Activated CD4-positive, alpha-beta T cell treated with anti-CD3 and anti-CD28 coated beads, Interleukin-2, amount 10 ng/mL, durations not matched to agents 24 days and 14 days (primary cell): ENCODE data around the gene SYT5. TPM values are rescaled to one million over a fixed set of nuclear protein-coding genes. Genes with fewer than 3 reads are reported as not detected.
"Not testable (repeated sequence)": the region's sequence is repeated elsewhere in the genome, so short reads cannot be mapped to it uniquely, and the experiment has no call there.

Source experiments
- DNase-seq: peaks from one replicate; pipeline ENCODE4 v3.0.0; 2022
- H3K27ac Mint-ChIP-seq: one replicate; pipeline ENCODE4 v1.8.0; 2022; ENCODE audit warnings: mild to moderate bottlenecking, mixed read lengths
- H3K27me3 Mint-ChIP-seq: one replicate; pipeline ENCODE4 v1.8.0; 2022; ENCODE audit warnings: mixed read lengths
- H3K36me3 Mint-ChIP-seq: one replicate; pipeline ENCODE4 v1.8.0; 2022; ENCODE audit warnings: low read depth, mild to moderate bottlenecking, mixed read lengths
- H3K4me1 Mint-ChIP-seq: one replicate; pipeline ENCODE4 v1.8.0; 2021; ENCODE audit warnings: mixed read lengths
- H3K4me3 Mint-ChIP-seq: one replicate; pipeline ENCODE4 v1.8.0; 2022; ENCODE audit warnings: mild to moderate bottlenecking, moderate library complexity, mixed read lengths
- H3K9me3 Mint-ChIP-seq: one replicate; pipeline ENCODE4 v1.8.0; 2021; ENCODE audit warnings: mixed read lengths
- intact Hi-C: fragments of 100-400 bp; cut with micrococcal nuclease; formaldehyde crosslinking; loops from one replicate; pipeline ENCODE4 v1.15.1; 2023
- total RNA-seq: library from RNA; stranded (reverse); gene quantifications from 2 replicates; pipeline ENCODE4 v1.2.3, GENCODE V29; 2022

The SYT5 gene
- total RNA-seq, 1 donor from 2014 or later: not detected

DNA sequence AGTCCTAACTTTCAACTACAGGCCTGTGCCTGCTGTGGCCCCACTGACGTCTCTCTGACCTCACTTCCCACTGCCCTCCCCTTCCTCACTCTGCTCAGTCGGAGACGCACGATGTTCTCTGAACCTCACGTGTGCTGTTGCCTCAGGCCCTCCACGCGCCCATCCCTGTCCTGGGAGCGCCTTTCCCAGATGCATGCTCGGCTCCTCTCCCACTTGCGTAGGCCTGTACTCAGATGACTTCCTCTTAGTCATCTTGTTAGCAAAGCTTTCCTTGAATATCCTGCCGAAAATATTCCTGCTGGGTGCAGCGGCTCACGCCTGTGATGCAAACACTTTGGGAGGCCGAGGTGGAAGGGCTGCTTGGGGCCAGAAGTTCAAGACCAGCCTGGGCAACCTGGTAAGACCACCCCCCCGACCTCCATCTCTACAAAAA lies 9.3 kb upstream of the SYT5 start:
- Mint-ChIP-seq H3K27me3 (peaks cover 2% of the 10 kb centered on the region), H3K27ac (no peak overlapping the region), H3K36me3 (no peaks in the 10 kb centered on the region)

DNA sequence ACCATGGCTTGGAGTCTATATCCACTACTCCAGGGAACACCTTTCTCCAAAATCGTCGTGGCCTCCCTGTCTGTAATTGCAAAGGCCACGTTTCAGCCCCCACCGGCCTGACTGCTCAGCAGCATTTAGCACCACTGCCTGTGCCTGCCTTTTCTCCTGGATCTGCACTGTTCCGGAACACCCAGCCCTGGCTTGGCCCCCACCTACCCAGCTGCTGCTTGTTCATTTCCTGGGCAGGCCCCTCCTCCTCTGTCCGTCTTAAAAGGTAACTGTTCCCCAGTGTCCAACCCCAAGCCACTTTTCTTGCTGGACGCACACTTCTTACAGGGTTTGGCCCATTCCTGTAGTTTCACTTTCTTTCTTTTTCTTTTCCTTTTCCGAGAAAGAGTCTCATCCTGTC lies 8.5 kb upstream of the SYT5 start:
- H3K4me3 Mint-ChIP-seq: peak overlapping the region; percentile 42
- peaks cover 10% of the 10 kb centered on the region for H3K4me1 Mint-ChIP-seq
- H3K36me3 Mint-ChIP-seq: no peaks in the 10 kb centered on the region
- DNase-seq: no peak
- intact Hi-C loops: no loop called here
- peak overlapping the region; percentile 30 for H3K27ac Mint-ChIP-seq
- H3K27me3 Mint-ChIP-seq: peaks cover 2% of the 10 kb centered on the region
- H3K9me3 Mint-ChIP-seq: no peaks in the 10 kb centered on the region

More for the DNA sequence above, 9.3 kb upstream of the SYT5 start:
- Mint-ChIP-seq H3K9me3 (no peaks in the 10 kb centered on the region), H3K4me3 (no peak overlapping the region), H3K4me1 (peaks cover 8% of the 10 kb centered on the region)
- intact Hi-C loops: no loop called here
- DNase-seq: no peak

DNA sequence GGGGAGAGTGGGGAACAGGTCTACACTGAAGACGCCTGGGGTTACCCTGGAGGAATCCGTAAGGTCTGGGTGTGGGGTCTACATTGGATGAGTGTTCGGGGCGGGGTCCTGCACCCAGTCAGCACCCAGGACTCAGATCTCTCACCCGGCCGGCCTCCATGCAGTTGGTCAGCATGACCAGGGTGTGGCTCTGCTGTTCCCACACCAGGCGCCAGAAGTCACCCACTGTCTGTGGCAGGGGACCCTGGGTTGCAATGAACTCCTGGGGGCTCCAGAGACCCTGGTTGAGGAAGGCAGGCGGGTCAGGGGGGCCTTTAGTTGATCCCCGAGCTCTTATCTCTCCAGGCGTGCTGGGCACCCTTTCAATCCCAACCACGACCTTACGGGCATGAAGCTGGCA lies 6.0 kb upstream of the SYT5 start:
- peaks cover 7% of the 10 kb centered on the region for H3K27me3 Mint-ChIP-seq
- peaks cover 10% of the 10 kb centered on the region for H3K4me1 Mint-ChIP-seq
- no peaks in the 10 kb centered on the region for H3K9me3 Mint-ChIP-seq
- no peak overlapping the region for H3K27ac Mint-ChIP-seq
- DNase-seq: no peak
- intact Hi-C loops: no loop called here
- H3K36me3 Mint-ChIP-seq: no peaks in the 10 kb centered on the region
- H3K4me3 Mint-ChIP-seq: no peak overlapping the region

GRCh38 chr19:55181740-55182139 lies 1.7 kb upstream of the SYT5 start:
- intact Hi-C loops: no loop called here
- H3K36me3 Mint-ChIP-seq: no peaks in the 10 kb centered on the region
- no peaks in the 10 kb centered on the region for H3K9me3 Mint-ChIP-seq
- no peak overlapping the region for H3K4me3 Mint-ChIP-seq
- H3K27ac Mint-ChIP-seq: no peak overlapping the region
- peaks cover 17% of the 10 kb centered on the region for H3K4me1 Mint-ChIP-seq
- no peak for DNase-seq
- H3K27me3 Mint-ChIP-seq: peaks cover 31% of the 10 kb centered on the region

DNA sequence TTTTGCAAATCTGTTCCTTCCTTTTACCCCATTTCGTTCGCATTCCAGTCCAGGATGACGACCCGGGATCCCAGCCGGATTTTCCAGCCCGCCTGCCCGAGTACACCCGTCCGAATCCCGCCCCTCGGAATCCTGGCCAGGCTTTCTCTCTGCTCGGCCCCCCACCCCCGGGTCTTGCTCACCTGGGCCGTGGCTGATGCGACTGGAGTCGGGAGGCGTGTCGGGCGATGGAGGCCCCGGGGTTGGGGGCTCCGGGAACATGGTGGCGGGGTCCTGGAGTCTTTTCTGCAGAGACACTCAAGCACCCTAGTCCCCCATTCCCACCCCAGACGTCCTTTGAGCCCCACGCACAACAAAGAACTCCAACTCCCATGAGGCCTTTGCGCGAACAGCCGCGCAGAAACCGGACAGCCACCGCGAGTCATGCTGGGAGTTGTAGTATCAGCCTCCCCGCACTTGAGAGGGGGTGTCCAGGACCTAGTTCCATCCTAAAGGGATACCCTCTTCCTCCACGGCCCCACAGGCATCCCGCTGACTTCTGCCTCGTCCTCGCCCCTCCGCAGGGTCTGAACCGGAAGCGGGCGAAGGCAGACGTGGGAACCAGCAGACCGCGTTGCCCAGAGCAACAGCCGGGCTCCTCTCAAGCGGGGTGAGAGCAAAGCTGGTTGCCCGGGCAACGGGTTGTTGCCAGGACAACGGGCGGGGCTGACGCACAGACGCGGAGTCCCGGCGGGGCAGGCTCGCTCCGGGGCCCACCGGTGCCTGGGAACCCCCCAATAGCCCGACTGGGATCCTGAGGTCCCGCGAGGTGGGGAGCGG lies 1.1 kb downstream of the SYT5 start:
- peaks cover 50% of the 10 kb centered on the region for H3K27me3 Mint-ChIP-seq
- no peaks in the 10 kb centered on the region for H3K36me3 Mint-ChIP-seq
- H3K4me3 Mint-ChIP-seq: peak overlapping the region; percentile 79
- peaks cover 20% of the 10 kb centered on the region for H3K4me1 Mint-ChIP-seq
- intact Hi-C loops: loop anchor here (1.0 kb wide), 1 partner anchor 13 kb away; the partner anchor contains the start of gene DNAAF3
- DNase-seq: peak; percentile 98
- H3K27ac Mint-ChIP-seq: peak overlapping the region; percentile 63
- peaks cover 6% of the 10 kb centered on the region for H3K9me3 Mint-ChIP-seq

DNA sequence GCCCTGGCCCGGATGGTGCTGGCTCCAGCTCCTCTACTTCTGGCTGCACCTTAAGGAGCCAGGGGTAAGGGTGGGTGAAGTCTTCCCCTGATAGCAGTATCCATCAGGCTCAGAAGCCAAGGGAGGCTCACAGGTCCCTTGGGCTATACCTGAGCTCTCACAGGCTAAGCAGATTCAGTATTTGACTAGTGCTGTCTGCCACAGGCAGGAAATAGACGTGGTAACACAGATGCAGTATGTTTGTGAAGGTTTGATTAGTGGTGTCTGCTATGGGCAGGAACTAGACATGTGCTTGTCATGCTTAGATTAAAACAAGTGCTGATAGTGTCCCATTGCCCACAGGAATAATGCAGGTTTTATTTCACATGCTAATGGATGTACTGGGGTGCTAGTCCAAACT lies 4.0 kb downstream of the SYT5 start:
- Mint-ChIP-seq H3K27ac (no peak overlapping the region), H3K36me3 (no peaks in the 10 kb centered on the region), H3K4me1 (peaks cover 24% of the 10 kb centered on the region), H3K27me3 (peaks cover 68% of the 10 kb centered on the region), H3K9me3 (peaks cover 6% of the 10 kb centered on the region), H3K4me3 (no peak overlapping the region)
- intact Hi-C loops: no loop called here
- peak; percentile 63 for DNase-seq

GRCh38 chr19:55175117-55175867 lies 4.8 kb downstream of the SYT5 start:
- no peak for DNase-seq
- Mint-ChIP-seq H3K27me3 (peaks cover 66% of the 10 kb centered on the region), H3K27ac (no peak overlapping the region), H3K4me1 (peaks cover 23% of the 10 kb centered on the region), H3K4me3 (no peak overlapping the region), H3K9me3 (peaks cover 6% of the 10 kb centered on the region), H3K36me3 (no peaks in the 10 kb centered on the region)
- intact Hi-C loops: no loop called here

GRCh38 chr19:55174425-55175116 lies 5.5 kb downstream of the SYT5 start:
- Mint-ChIP-seq H3K27me3 (peaks cover 65% of the 10 kb centered on the region), H3K4me3 (peak overlapping the region; percentile 76), H3K36me3 (no peaks in the 10 kb centered on the region), H3K9me3 (peaks cover 6% of the 10 kb centered on the region), H3K4me1 (peaks cover 18% of the 10 kb centered on the region), H3K27ac (no peak overlapping the region)
- intact Hi-C loops: no loop called here
- no peak for DNase-seq

DNA sequence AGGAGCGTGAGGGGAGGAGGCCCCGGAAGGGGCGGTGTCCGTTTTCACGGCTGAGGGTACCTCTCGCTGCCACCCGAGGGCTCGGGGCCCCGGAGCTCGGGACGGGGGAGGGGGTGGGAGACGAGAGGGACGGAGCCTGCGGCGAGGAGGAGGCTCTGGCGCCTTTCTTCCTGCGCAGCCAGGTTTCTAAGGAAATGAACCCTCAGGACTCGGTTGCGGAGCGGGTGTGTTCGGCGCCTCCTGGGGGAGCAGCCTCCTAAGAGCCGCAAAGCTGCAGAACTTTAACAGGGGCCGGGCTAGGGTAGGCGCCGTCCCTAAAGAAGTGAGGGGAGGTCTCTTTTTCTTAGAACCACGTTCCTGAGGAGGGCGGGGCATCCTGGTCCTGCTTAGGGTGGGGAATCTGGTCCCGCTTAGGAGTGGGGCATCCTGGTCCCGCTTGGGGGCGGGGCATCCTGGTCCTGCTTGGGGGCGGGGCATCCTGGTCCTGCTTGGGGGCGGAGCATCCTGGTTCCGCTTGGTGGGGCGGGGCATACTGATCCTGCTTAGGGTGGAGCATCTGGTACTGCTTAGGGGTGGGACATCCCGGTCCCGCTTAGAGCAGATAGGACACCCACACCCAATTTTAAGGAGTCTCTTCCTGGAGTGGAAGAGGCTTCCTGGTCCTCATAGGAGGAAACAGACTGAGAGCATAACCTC lies 6.2 kb downstream of the SYT5 start:
- no peak overlapping the region for H3K27ac Mint-ChIP-seq
- peak overlapping the region; percentile 76 for H3K4me3 Mint-ChIP-seq
- H3K27me3 Mint-ChIP-seq: peaks cover 67% of the 10 kb centered on the region
- peak; percentile 87 for DNase-seq
- H3K4me1 Mint-ChIP-seq: peaks cover 15% of the 10 kb centered on the region
- intact Hi-C loops: no loop called here
- peaks cover 6% of the 10 kb centered on the region for H3K9me3 Mint-ChIP-seq
- H3K36me3 Mint-ChIP-seq: no peaks in the 10 kb centered on the region

DNA sequence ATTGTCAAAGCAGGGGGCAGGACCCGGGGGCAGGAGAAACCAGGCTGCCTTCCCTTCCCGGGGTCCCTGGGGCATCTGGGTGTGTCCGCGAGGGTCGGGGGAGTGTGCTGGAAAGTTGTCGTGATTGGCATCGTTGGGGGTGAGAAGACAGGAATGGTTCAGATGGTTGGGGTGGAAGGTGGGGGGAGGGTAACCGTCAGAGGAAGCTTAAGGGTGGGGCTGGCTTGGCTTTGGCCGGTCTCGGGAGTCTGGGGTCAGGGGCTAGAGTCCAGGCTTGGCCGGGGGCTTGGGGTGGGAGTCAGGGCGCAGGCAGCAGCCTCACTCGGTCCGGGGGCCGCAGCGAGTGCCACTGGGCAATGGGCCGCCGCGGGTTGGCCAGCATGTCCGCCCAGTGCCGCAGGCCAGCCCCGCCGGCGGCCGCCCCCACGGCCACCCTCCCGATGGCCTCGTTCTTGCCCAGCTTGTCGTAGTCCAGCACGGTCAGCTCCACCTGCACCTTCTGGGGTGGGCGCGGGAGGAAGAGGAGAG lies 6.8 kb downstream of the SYT5 start:
- intact Hi-C loops: no loop called here
- no peak overlapping the region for H3K27ac Mint-ChIP-seq

DNA sequence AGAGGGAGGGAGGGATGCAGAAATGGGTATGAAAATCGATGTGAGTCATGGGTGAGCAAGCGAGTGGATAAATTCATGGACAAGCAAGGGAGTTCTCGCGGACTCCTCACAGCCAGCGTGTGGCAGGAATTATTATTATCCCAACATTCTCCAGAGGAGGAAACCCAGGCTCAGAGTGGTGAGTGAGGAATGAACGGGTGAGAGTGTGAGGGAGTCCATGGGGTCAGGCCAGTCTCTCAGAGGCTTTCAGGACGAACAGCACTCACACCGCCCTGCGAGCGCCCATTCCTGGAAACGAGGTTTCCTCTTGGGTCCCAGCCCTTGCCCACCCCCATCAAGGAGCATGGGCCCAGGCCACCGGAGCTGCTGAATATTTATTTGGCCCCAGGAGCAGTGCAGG lies 7.3 kb downstream of the SYT5 start:
- DNase-seq: no peak
- peaks cover 6% of the 10 kb centered on the region for H3K9me3 Mint-ChIP-seq
- peak overlapping the region; percentile 70 for H3K4me3 Mint-ChIP-seq
- H3K27me3 Mint-ChIP-seq: peaks cover 64% of the 10 kb centered on the region
- H3K27ac Mint-ChIP-seq: no peak overlapping the region
- no peaks in the 10 kb centered on the region for H3K36me3 Mint-ChIP-seq
- intact Hi-C loops: no loop called here
- peaks cover 13% of the 10 kb centered on the region for H3K4me1 Mint-ChIP-seq

More for the DNA sequence above, 6.8 kb downstream of the SYT5 start:
- Mint-ChIP-seq H3K9me3 (peaks cover 6% of the 10 kb centered on the region), H3K4me1 (peaks cover 15% of the 10 kb centered on the region), H3K36me3 (no peaks in the 10 kb centered on the region), H3K4me3 (peak overlapping the region; percentile 76), H3K27me3 (peaks cover 65% of the 10 kb centered on the region)
- DNase-seq: no peak

DNA sequence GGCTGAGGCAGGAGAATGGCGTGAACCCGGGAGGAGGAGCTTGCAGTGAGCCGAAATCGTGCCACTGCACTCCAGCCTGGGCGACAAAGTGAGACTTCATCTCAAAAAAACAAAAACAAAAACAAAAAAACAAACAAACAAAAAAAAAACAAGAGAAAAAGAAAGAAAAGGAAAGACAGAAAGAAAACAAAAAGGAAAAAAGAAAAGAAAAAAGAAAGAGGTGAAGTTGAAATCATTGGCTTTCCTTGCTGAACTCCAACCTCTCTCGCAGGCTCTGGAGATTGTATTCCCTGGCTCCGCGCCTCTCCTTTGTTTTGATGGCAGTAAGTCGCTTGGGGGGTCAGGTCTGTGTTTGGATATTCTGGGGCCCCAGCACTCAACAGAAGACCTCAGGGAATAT lies 7.8 kb downstream of the SYT5 start:
- H3K9me3 Mint-ChIP-seq, H3K36me3 Mint-ChIP-seq, intact Hi-C loops, DNase-seq: not testable (repeated sequence)
- Mint-ChIP-seq H3K4me1 (peaks cover 13% of the 10 kb centered on the region), H3K27me3 (peaks cover 64% of the 10 kb centered on the region), H3K27ac (peak overlapping the region; percentile 45), H3K4me3 (peak overlapping the region; percentile 70)

GRCh38 chr19:55171440-55171839 lies 8.6 kb downstream of the SYT5 start:
- Mint-ChIP-seq H3K4me3 (no peak overlapping the region), H3K4me1 (peaks cover 20% of the 10 kb centered on the region), H3K36me3 (no peaks in the 10 kb centered on the region), H3K27ac (no peak overlapping the region), H3K9me3 (peaks cover 6% of the 10 kb centered on the region), H3K27me3 (peaks cover 69% of the 10 kb centered on the region)
- intact Hi-C loops: no loop called here
- DNase-seq: no peak
